ENCODE data around the gene KRTAP5-8.

- TF ChIP-seq EZH2 (IDR thresholded peaks at IDR 0.05; ENCODE audit: insufficient read depth, poor library complexity, severe bottlenecking) = no peak
- no peak for TF ChIP-seq EZH2phosphoT487 (IDR thresholded peaks at IDR 0.05; ENCODE audit: insufficient read depth, low read depth)
These were observed 42.3 kb upstream of the KRTAP5-8 start for GRCh38 chr11:71495286-71496230.
